GM23248 (cell line): ENCODE results near the gene ADH1C. TPM values are rescaled to one million over a fixed set of nuclear protein-coding genes. Genes with fewer than 3 reads are reported as not detected.

ENCODE experiments used
- DNase-seq: peaks from one replicate; pipeline ENCODE4 v3.0.0-alpha.2; 2015
- H2AFZ ChIP-seq: fragments of 200-600 bp; sonication (generic); 2 replicates; pipeline ENCODE4 v1.6.1; 2016; ENCODE audit warnings: antibody characterized with exemption
- H3F3A ChIP-seq: fragments of 200-600 bp; sonication (generic); 2 replicates; pipeline ENCODE4 v1.6.1; 2016; ENCODE audit warnings: mild to moderate bottlenecking, antibody characterized with exemption, mixed run types; ENCODE audit not compliant: insufficient read depth
- H3K27ac ChIP-seq: fragments of 200-600 bp; sonication (generic); 2 replicates; pipeline ENCODE4 v1.5.1; 2016; ENCODE audit warnings: mild to moderate bottlenecking
- H3K27me3 ChIP-seq: fragments of 200-600 bp; sonication (generic); replicated peaks from 2 replicates; pipeline ENCODE4 v1.6.1; 2016; ENCODE audit warnings: mild to moderate bottlenecking; ENCODE audit not compliant: insufficient read depth
- H3K36me3 ChIP-seq: fragments of 200-600 bp; sonication (generic); 2 replicates; pipeline ENCODE4 v1.6.1; 2016; ENCODE audit warnings: low read depth, mild to moderate bottlenecking
- H3K4me1 ChIP-seq: fragments of 200-600 bp; sonication (generic); 2 replicates; pipeline ENCODE4 v1.6.1; 2016; ENCODE audit warnings: mild to moderate bottlenecking; ENCODE audit not compliant: insufficient read depth
- H3K4me2 ChIP-seq: fragments of 200-600 bp; sonication (generic); one replicate; pipeline ENCODE4 v1.6.1; 2016; ENCODE audit warnings: mild to moderate bottlenecking; ENCODE audit not compliant: unreplicated experiment
- H3K4me3 ChIP-seq: fragments of 200-600 bp; sonication (generic); 2 replicates; pipeline ENCODE4 v1.5.1; 2016; ENCODE audit warnings: mild to moderate bottlenecking
- H3K79me2 ChIP-seq: fragments of 200-600 bp; sonication (generic); 2 replicates; pipeline ENCODE4 v1.6.1; 2016; ENCODE audit warnings: mild to moderate bottlenecking; ENCODE audit not compliant: insufficient read depth
- H3K9ac ChIP-seq: fragments of 200-600 bp; sonication (generic); 2 replicates; pipeline ENCODE4 v1.6.1; 2016; ENCODE audit warnings: mild to moderate bottlenecking
- H3K9me2 ChIP-seq: fragments of 200-600 bp; sonication (generic); 2 replicates; pipeline ENCODE4 v1.6.1; 2016; ENCODE audit warnings: mixed run types, mild to moderate bottlenecking, moderate library complexity; ENCODE audit not compliant: insufficient read depth
- H3K9me3 ChIP-seq: fragments of 200-600 bp; sonication (generic); one replicate; pipeline ENCODE4 v1.6.1; 2017; ENCODE audit warnings: low read depth
- H4K20me1 ChIP-seq: fragments of 200-600 bp; sonication (generic); 2 replicates; pipeline ENCODE4 v1.6.0; 2016; ENCODE audit not compliant: insufficient read depth
- EZH2 ChIP-seq: fragments of 200-600 bp; sonication (generic); IDR thresholded peaks from 2 replicates; pipeline ENCODE4 v1.6.1; 2018; ENCODE audit warnings: antibody characterized with exemption, mild to moderate bottlenecking; ENCODE audit not compliant: insufficient read depth, poor library complexity, severe bottlenecking
- EZH2phosphoT487 ChIP-seq: fragments of 200-600 bp; sonication (generic); IDR thresholded peaks from 2 replicates; pipeline ENCODE4 v1.6.1; 2018; ENCODE audit warnings: antibody characterized with exemption, moderate library complexity, mild to moderate bottlenecking, low read depth; ENCODE audit not compliant: insufficient read depth
- WGBS, 2 experiments: methylation state at CpG; one replicate each; pipeline ENCODE4 v1.1.6; 2015 to 2017; ENCODE audit warnings: low lambda C conversion rate in 2 of 2, low coverage in 1 of 2; ENCODE audit errors: missing lambda C conversion rate in 2 of 2; 5-methylcytosine and 5-hydroxymethylcytosine counted together
- in situ Hi-C: fragments of 300-500 bp; cut with MboI; formaldehyde crosslinking; loops from 2 replicates; pipeline ENCODE4 v1.15.0; 2020
- polyA plus RNA-seq: library from polyadenylated mRNA; unstranded; fragments of >200 nt; fragmentation: Nextera tagmentation; extraction: Ambion mirVana; gene quantifications from 2 replicates; pipeline ENCODE4 v1.2.1, GENCODE V29; 2016
- total RNA-seq: library from RNA; depleted of rRNA; stranded (reverse); fragments of >200 nt; shearing (Covaris generic); gene quantifications from 2 replicates; pipeline ENCODE4 v1.2.3, GENCODE V29; 2014

Gene ADH1C
- total and polyA plus RNA-seq, 2 experiments from 2014 or later, result not detected

GRCh38 chr4:99315839-99316238, 36.7 kb downstream of the ADH1C start:
- H3K79me2 ChIP-seq, result no peaks in the 10 kb centered on the region
- no peak overlapping the region for H2AFZ ChIP-seq
- no peaks in the 10 kb centered on the region for H3K9me2 ChIP-seq
- no peaks in the 10 kb centered on the region for H3K4me1 ChIP-seq
- H3K4me3 ChIP-seq, result no peak overlapping the region
- no peak overlapping the region for H3K4me2 ChIP-seq
- TF ChIP-seq EZH2phosphoT487 (no peak), EZH2 (no peak)
- no peaks in the 10 kb centered on the region for H3F3A ChIP-seq
- no peak for DNase-seq
- H3K9ac ChIP-seq, result no peak overlapping the region
- in situ Hi-C loops, result no loop called here
- H4K20me1 ChIP-seq, result no peaks in the 10 kb centered on the region
- no peaks in the 10 kb centered on the region for H3K27me3 ChIP-seq
- H3K27ac ChIP-seq, result no peak overlapping the region
- no peaks in the 10 kb centered on the region for H3K36me3 ChIP-seq
- no peaks in the 10 kb centered on the region for H3K9me3 ChIP-seq
- 41 to 50% methylated on average over 6 of the region's 6 CpGs for WGBS, 2 experiments

GRCh38 chr4:99314211-99314610, 38.3 kb downstream of the ADH1C start:
- DNase-seq, result no peak
- Histone ChIP-seq H2AFZ (no peak overlapping the region), H3K27me3 (no peaks in the 10 kb centered on the region), H3K4me3 (no peak overlapping the region), H3K36me3 (no peaks in the 10 kb centered on the region), H3K27ac (no peak overlapping the region), H3K9me3 (no peaks in the 10 kb centered on the region), H3K4me2 (no peak overlapping the region), H3F3A (no peaks in the 10 kb centered on the region), H3K4me1 (no peaks in the 10 kb centered on the region), H3K9ac (no peak overlapping the region), H3K9me2 (no peaks in the 10 kb centered on the region), H3K79me2 (no peaks in the 10 kb centered on the region), H4K20me1 (no peaks in the 10 kb centered on the region)
- in situ Hi-C loops, result no loop called here
- TF ChIP-seq EZH2phosphoT487 (no peak), EZH2 (no peak)
- WGBS, 2 experiments, result 6 to 17% methylated on average over 1 of the region's 1 CpG

GRCh38 chr4:99310389-99310788, 42.2 kb downstream of the ADH1C start:
- in situ Hi-C loops, result no loop called here
- Histone ChIP-seq H3K27me3 (no peaks in the 10 kb centered on the region), H3K36me3 (no peaks in the 10 kb centered on the region), H3K9me3 (no peaks in the 10 kb centered on the region), H4K20me1 (no peaks in the 10 kb centered on the region), H2AFZ (no peak overlapping the region), H3K4me1 (no peaks in the 10 kb centered on the region), H3K4me3 (no peak overlapping the region), H3K9ac (no peak overlapping the region), H3F3A (no peaks in the 10 kb centered on the region), H3K4me2 (no peak overlapping the region), H3K27ac (no peak overlapping the region), H3K9me2 (0 out of 2 replicates have a peak, but pooled peaks cover 4% of the 10 kb centered on the region), H3K79me2 (no peaks in the 10 kb centered on the region)
- 58 to 69% methylated on average over 2 of the region's 2 CpGs for WGBS, 2 experiments
- DNase-seq, result no peak
- TF ChIP-seq EZH2phosphoT487 (no peak), EZH2 (no peak)

GRCh38 chr4:99305638-99306400, 46.7 kb downstream of the ADH1C start:
- H3K4me1 ChIP-seq, result peaks cover 10% of the 10 kb centered on the region
- in situ Hi-C loops, result no loop called here
- no peak for DNase-seq
- 0 out of 2 replicates have a peak, but pooled peaks cover 4% of the 10 kb centered on the region for H3K9me2 ChIP-seq
- TF ChIP-seq EZH2, result no peak
- no peak for TF ChIP-seq EZH2phosphoT487
- H3K36me3 ChIP-seq, result no peaks in the 10 kb centered on the region
- WGBS, 2 experiments, result 81 to 87% methylated on average over 11 of the region's 11 CpGs
- no peak overlapping the region for H3K4me2 ChIP-seq
- no peak overlapping the region for H3K9ac ChIP-seq
- no peak overlapping the region for H3K4me3 ChIP-seq
- no peak overlapping the region for H2AFZ ChIP-seq
- no peaks in the 10 kb centered on the region for H3K79me2 ChIP-seq
- H3K27me3 ChIP-seq, result no peaks in the 10 kb centered on the region
- no peak overlapping the region for H3K27ac ChIP-seq
- no peaks in the 10 kb centered on the region for H3K9me3 ChIP-seq
- no peaks in the 10 kb centered on the region for H4K20me1 ChIP-seq
- H3F3A ChIP-seq, result peaks cover 12% of the 10 kb centered on the region
